Measurements from ENCODE around the gene KBTBD3. TPM values are rescaled to one million over a fixed set of nuclear protein-coding genes. Genes with fewer than 3 reads are reported as not detected.

The KBTBD3 gene, protein sequence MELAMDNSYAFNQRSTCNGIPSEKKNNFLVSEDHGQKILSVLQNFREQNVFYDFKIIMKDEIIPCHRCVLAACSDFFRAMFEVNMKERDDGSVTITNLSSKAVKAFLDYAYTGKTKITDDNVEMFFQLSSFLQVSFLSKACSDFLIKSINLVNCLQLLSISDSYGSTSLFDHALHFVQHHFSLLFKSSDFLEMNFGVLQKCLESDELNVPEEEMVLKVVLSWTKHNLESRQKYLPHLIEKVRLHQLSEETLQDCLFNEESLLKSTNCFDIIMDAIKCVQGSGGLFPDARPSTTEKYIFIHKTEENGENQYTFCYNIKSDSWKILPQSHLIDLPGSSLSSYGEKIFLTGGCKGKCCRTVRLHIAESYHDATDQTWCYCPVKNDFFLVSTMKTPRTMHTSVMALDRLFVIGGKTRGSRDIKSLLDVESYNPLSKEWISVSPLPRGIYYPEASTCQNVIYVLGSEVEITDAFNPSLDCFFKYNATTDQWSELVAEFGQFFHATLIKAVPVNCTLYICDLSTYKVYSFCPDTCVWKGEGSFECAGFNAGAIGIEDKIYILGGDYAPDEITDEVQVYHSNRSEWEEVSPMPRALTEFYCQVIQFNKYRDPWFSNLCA
- polyA plus RNA-seq (2012; ENCODE audit: insufficient read depth, insufficient read length) = 12.9 TPM

DNA sequence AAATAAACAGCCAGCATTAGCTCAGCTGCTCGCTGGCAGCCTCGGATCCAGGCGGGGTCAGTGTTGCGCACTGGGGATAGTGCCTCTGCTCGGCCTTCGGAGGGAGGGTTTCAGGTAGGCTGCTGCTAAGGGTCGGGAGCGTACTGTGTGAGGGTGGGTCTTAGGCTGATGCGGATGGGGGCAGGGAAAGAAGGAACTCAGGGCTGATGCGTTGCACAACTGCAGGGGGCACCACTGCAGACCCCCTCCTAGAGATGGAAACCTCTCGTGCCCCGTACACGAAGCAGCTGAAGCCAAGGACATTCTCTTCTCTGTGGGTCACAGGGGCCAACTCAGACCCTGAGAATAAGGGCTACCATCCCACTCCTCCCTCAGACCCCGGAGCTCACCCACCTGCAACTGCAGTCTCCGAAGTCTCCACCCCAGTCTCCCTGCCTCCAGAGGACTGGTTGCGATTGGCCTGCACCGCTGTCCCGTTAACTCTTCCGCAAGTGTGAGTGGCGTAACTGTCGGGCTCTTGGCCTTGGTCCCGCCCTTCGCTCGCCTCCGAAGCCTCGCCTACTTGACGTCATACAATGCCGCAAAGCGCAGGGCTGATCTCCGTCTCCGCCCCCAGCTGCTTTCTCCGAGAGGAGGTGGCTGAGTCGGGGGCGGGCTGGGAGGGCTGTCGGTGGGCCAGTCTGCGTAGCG lies at the start of gene KBTBD3:
Gene KBTBD3, minus strand, starts transcription at position 429 of the 690 bp plus-strand sequence. CDS start 18,250 bp downstream, outside the sequence.
- peak within 1 kb of the TSS; percentile 90 for H3K4me3 ChIP-seq (ENCODE audit: low read length)
- peak; percentile 98 for DNase-seq (ENCODE audit: low read depth, low spot score)

DNA sequence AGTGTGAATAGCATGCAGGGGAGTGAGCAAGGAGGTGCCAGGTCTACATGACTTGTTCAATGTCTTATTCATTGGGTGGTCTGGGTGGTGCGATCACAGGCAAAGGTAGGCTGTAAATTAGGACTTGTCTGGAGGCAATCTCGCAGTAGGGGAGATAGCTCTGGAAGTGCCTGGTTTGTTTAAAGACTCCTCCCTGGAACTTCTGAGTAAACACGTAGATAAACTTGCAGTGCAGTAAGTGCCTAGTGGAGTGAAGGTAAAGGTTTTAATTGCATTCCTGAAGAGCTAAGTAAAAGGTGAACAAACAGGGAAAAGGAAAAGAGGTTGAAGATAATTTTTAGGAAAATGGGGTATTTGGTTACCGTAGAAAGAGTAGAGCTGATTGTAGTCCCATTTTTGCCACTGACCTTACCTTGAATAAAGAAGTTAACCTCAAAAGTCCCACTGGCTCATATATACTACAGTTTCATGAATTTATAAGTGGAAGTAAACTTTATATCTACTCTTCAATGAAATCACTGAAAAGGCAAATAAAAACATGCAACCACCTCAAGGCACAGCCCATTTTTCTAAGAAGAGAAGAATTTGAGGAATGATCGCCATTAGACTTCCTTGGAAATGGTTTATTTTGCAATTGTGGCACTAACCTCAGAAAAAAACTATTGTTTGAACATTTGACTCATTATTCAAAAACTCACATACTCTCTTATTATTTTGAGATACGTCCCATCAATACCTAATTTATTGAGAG lies 44.6 kb upstream of the KBTBD3 start:
- H3K4me3 ChIP-seq (ENCODE audit: low read length) = no peak overlapping the region

DNA sequence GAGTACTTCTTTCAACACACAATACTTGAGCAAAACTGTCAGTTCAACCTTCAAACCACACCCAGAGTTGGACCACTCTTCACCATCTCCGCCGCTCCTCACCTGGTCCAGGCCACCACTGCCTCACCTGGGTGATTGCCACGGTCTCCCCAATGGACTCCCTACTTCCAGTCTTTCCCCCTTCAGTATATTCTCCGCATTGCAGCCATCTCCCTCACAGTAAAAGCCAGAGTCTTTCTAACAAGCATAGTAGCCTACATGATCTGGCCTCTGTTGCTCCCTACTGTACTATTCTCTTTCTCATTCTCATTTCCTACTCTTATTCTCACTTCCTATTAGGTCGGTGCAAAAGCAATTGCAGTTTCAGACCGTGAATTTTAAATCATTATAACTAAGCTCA lies 28.8 kb upstream of the KBTBD3 start:
- DNase-seq (ENCODE audit: low read depth, low spot score) = no peak
- H3K4me3 ChIP-seq (ENCODE audit: low read length) = no peak overlapping the region

More for the DNA sequence above, 44.6 kb upstream of the KBTBD3 start:
- DNase-seq (ENCODE audit: low read depth, low spot score) = no peak

DNA sequence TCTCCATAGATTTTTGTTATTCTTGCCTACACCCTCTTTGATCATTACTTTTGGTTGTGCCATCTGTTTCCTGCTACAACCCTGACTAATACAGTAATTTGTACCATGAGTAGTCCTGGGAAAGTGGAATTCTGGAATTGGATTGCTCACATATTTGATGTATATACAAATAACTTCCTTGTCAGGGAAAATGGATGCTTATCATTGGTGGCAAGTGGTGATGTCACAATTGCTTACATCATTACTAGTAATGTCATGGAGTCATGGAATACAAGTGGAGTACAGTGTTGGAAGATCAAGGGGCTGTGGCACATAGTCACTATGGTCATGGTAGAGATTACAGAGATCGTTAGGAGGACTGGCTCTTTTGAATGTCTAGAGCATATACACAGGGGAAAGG lies 24.7 kb upstream of the KBTBD3 start:
- no peak overlapping the region for H3K4me3 ChIP-seq (ENCODE audit: low read length)
- no peak for DNase-seq (ENCODE audit: low read depth, low spot score)

DNA sequence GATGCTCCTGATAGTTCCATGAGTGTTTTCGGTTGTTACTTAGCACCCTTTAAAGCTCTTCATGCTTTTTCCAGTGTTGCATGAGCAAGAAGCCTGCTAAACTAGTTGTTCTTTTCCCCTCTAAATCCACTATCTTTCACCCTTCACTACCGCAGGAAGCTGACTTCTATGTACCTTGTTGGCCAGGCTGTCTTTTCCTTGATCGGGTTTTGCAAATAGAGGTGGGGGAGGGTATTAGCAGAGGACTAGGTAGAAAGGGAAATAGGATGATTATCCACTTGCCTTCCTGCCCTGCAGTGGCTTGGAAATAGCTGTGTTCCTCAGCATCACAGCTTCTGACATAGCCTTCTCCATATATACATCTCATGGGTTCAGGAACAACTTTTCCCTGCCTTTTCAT lies 24.2 kb upstream of the KBTBD3 start:
- no peak overlapping the region for H3K4me3 ChIP-seq (ENCODE audit: low read length)

DNA sequence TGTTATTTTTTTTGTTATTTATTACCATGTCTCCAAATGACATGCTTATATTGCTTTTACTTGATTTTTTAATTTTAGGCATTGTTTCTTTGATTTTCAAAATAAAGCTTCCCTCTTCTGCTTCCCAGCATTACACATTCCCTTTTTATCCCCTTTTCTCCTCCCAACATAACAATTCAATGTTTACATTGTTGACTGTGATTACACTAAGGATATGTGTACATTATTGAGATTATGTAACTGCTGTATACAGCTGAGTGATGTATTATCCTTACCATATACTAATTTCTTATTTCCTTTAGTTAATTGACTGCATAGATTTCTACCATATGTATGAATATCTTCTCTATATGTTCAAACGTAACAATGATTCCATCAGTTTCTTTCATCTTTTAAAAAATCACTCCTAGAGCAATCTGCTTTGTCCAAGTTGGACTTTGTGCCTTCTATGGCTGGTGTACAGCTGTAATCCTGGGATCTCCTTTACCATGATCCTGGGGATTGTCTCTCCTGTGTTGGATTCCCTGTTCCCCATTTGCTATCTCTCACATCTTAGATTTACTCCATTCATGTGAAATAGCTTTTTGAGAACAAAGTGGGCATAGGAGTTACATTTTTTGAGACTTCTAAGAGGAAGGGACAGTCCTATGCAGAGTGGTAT lies 21.9 kb upstream of the KBTBD3 start:
- DNase-seq (ENCODE audit: low read depth, low spot score) = no peak
- H3K4me3 ChIP-seq (ENCODE audit: low read length) = no peak overlapping the region

More for the DNA sequence above, 24.2 kb upstream of the KBTBD3 start:
- DNase-seq (ENCODE audit: low read depth, low spot score) = no peak

DNA sequence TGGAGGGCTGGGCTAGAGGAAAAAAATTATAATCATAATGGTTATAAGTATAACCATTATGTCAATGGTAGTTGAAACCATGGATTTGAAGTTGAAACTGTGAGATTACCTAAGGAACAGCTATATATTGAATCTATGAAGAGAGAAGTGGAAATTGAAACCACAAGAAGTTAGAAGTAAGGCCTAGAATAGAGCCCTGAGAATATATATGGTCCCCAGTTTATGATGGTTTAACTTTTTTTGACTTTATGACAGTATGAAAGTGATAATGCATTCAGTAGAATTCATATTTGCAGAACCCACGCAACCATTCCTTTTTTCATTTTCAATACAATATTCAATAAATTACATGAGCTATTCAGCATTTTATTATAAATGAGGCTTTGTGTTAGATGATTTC lies 15.3 kb upstream of the KBTBD3 start:
- H3K4me3 ChIP-seq (ENCODE audit: low read length) = no peak overlapping the region
- DNase-seq (ENCODE audit: low read depth, low spot score) = no peak

DNA sequence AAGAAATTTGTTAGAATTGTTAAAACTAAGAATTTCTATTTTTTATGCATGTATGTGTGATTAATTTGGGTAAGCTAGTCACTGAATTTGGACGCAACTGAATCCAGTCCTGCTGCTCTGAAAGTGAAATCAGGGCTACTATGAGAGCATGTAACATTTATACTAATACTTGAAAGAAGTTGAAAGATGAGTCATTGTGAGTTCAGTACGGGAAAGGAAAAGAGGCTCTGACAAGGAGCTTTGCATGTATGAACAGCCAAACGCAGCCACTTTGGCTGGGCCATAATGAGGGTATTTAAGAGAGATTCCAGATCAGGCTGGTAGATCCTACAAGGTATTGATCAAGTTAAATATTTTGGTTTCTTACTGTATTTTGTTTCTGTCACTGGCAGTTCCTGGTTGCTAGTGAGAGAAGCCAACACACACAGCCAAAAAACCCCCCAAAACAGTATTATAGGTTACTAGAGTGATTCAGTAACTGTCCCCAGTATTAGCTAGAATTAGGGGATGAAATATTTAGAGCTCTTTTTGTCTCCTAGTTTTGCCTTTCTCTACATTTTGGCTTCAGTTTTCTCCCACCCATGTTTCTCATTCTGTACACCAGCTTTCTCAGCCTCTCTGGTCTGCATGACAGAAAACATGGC lies 14.5 kb upstream of the KBTBD3 start:
- H3K4me3 ChIP-seq (ENCODE audit: low read length) = no peak overlapping the region
- DNase-seq (ENCODE audit: low read depth, low spot score) = no peak

DNA sequence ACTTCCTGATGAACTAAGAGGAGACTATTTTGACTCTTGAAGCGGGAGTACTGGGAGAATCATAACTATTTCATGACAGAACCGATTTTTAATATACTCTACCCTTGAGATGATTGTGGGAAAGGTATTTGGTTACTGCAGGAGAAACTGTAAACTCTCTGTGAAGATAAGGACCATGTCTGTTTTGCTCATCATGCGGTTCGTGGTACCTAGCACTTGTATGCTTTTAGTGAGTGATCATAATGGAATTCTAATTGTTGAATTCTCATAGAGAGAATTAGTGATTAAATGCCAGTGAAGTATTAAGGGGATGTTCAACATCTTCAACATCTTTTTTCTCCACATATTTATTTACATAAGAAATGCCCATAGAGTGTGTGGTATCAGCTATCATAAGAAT lies 11.7 kb upstream of the KBTBD3 start:
- DNase-seq (ENCODE audit: low read depth, low spot score) = no peak

DNA sequence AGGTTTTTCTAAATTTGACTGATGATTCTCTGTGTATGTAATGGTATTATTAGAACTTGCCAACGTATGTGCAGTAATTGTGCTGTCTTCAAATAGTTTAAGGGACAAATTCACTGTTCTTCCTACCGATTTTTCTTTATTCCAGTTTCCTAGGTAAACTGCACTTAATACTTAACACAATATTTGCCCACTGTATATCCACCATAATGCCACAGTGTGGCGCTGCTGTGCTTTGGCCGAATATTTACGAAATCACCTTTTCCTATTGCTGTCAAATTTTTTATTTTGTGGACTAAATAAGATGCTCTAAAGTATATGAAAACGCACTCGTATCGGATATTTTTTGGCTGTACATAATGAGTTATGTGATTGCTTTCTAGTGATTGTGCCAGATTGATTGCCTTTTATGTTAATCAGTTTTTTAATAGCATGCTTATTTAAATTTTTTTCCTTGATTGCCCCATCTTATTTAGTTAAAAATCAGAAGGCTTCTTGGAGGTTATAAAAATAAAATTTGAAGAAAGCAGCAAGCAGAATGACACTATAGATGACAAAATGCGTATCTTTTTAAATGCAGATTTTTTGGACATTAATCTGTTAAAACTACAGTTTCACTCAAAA lies 10.8 kb upstream of the KBTBD3 start:
- DNase-seq (ENCODE audit: low read depth, low spot score) = peak; percentile 27
- H3K4me3 ChIP-seq (ENCODE audit: low read length) = no peak overlapping the region

More for the DNA sequence above, 11.7 kb upstream of the KBTBD3 start:
- H3K4me3 ChIP-seq (ENCODE audit: low read length) = no peak overlapping the region

DNA sequence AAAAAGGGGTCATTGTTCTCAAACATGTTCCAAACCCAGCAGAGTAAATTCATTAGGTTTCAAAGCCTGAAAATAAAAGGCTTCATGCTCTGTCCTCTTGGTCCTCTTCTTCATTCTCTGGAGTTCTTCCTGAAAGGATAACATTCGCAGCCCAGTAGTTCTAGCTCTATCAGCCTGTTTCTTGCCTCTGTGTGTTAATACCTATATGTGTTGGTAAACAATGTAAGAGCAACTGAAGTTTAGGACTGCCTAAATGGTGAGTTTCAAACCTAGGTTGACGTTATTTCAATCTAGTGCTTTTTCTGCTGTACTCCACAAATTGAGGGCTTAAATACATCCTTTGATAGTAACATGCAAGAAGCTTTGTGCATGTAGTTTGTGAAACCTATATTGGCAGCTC lies 9.7 kb upstream of the KBTBD3 start:
- DNase-seq (ENCODE audit: low read depth, low spot score) = no peak

DNA sequence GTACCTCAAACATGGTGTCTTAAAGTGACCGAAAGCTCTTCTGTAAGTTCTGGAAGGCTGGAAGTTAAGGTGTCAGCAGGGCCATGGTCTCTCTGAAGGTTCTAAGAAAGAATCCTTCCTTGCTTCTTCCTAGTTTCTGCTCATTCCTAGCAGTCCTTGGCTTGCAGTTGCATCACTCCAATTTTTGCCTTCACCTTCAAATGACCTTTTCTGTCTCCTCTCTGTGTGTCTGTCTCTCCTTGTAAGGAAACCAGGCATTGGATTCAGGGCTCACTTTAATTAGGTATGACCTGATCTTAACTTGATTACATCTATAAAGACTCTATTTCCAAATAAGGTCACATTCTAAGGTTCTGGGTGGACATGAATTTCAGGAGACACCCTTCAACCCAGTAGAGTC lies 9.0 kb upstream of the KBTBD3 start:
- H3K4me3 ChIP-seq (ENCODE audit: low read length) = no peak overlapping the region
- no peak for DNase-seq (ENCODE audit: low read depth, low spot score)

More for the DNA sequence above, 9.7 kb upstream of the KBTBD3 start:
- H3K4me3 ChIP-seq (ENCODE audit: low read length) = no peak overlapping the region

DNA sequence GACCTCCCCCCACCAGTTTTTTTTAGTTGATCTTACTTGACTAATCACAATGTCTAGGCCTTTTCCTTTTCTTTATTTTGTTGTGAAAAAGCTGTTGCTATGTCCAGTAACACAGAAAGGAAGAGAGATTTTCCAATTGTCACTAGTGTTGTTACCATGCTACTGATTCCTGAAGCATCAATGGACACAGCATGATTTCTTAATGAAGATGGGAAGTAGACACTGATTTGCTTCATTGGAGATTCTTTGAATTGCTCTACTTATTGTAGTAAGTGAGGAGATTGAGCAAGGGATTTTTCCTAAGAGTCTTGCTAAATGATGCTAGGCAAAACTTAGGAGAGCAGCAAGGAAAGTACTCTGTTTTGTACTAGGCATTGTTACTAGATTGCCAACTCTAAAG lies 4.9 kb upstream of the KBTBD3 start:
- no peak for DNase-seq (ENCODE audit: low read depth, low spot score)
- H3K4me3 ChIP-seq (ENCODE audit: low read length) = no peak overlapping the region

DNA sequence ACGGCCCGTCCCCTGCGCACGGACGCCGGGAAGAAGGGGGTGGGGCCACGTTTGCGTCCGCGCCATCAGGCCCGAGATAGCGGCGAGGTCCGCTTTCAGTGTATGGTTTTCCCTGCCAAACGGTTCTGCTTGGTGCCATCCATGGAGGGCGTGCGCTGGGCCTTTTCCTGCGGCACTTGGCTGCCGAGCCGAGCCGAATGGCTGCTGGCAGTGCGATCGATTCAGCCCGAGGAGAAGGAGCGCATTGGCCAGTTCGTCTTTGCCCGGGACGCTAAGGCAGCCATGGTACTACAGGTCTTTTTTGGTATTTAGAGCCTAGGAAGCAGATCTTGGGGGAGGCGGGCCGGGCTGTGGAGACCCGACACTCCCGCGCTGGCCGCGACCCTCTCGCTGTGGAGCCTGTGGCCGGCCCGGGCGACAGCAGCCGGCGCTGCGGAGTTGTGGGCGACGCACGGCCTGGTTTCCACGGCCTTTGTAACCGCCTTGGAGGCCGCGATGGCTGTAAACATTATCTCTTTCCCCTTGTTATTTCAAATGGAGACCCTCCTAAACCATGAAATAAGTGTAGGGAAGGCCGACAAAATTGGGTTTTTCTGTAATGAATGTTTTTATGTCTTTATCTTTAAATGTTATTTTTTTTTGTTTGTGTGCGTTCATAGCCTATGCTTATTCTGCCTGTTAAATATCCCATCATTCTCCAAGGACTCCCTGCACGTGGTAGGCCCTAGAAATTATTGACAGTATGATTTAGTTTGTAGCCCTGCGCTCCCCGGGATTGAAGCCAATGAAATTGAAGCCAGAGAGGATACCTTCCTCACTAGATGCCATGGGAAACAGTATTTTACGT lies 685 bp upstream of the KBTBD3 start, which contains the start of gene AASDHPPT:
Gene AASDHPPT, plus strand, starts transcription at position 54 of the 847 bp plus-strand sequence. Its CDS starts 49 bp downstream, at position 103.
- peak within 1 kb of the TSS; percentile 90 for H3K4me3 ChIP-seq (ENCODE audit: low read length)
- DNase-seq (ENCODE audit: low read depth, low spot score) = peak; percentile 15

DNA sequence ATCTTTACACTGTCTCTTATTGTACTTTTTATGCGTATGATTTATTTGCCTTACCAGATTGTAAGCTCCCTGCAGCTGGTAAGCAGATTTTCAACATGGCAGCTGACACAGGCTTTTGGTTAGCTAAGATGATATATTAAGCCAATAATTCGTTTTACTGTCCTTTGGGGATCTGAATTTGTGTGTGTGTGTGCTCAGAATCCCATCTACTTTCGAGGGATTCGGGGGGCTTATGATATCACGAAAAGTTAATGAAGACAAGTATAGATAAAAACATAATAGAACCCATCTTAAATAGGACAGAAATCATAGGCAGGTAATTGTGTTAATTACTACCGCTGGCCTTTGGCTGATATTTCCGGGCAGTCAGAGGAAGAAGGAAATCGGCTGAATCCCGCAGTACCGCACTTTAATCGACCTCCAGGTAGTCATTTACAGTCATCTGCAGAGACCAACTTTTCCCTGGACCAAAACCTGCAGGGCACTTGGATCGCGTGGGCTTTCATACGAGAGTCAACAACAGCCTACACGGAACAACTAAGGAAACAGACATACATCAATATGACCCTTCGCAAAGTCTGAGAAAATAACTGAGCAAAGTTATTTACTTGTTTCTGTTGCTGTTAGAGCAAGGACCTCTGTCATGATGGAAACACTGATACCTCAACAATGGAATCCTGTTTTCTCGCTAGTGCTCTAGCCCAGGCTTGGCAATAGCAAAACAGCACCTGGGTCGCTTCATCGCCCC lies 802 bp downstream of the KBTBD3 start:
- H3K4me3 ChIP-seq (ENCODE audit: low read length) = peak overlapping the region; percentile 89
- no peak for DNase-seq (ENCODE audit: low read depth, low spot score)

DNA sequence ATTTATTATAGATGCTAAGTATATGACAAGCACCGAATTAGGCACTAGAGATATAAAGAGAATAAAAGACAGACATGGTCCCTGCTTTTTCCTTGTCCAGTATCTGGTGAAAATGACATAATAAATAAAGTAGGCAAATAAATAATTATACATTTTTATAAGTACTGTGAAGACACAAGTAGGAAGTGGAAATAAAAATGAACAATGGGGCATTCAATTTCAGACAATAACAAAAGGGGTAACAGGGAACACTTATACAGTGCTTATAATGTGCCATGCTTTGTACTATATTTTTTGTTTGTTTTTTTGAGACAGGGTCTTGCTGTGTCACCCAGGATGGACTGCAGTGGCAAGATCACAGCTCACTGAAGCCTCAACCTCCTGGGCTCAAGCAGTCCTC lies 4.3 kb downstream of the KBTBD3 start:
- DNase-seq (ENCODE audit: low read depth, low spot score) = no peak

More for the DNA sequence above, 4.3 kb downstream of the KBTBD3 start:
- no peak overlapping the region for H3K4me3 ChIP-seq (ENCODE audit: low read length)
